K562 (cell line): ENCODE measurements around the gene CLIP1. TPM values are rescaled to one million over a fixed set of nuclear protein-coding genes. Genes with fewer than 3 reads are reported as not detected.

Experiments used
- JUND ChIP-seq, 2 experiments: IDR thresholded peaks; 2 replicates in 1 of 2; 3 replicates in 1 of 2; pipeline ENCODE4 v1.6.1; 2011; ENCODE audit warnings: borderline replicate concordance in 2 of 2, low read depth in 2 of 2, low read length in 2 of 2, improper control_type of control experiment in 1 of 2, missing biosample characterization in 1 of 2, missing genetic modification characterization in 1 of 2, missing genetic modification reagents in 1 of 2
- KLF1 ChIP-seq: fragments of 450-650 bp; IDR thresholded peaks from 2 replicates; pipeline ENCODE4 v1.6.1; 2016; ENCODE audit warnings: missing genetic modification characterization, missing compliant biosample characterization
- MAFG ChIP-seq: fragments of 450-650 bp; conservative IDR thresholded peaks from 2 replicates; pipeline ENCODE4 v1.6.1; 2016; ENCODE audit warnings: missing genetic modification characterization, missing compliant biosample characterization
- MAX ChIP-seq: sonication (generic); formaldehyde crosslinking; IDR thresholded peaks from 2 replicates; pipeline ENCODE4 v1.9.0; 2022; ENCODE audit warnings: mild to moderate bottlenecking, missing genetic modification reagents
- MYBL2 ChIP-seq, 2 experiments: fragments of 450-650 bp in 1 of 2; sonication (generic) in 1 of 2; formaldehyde crosslinking in 1 of 2; IDR thresholded peaks; 2 replicates each; pipeline versions ENCODE4 v1.6.1 to v1.8.1; 2017 to 2022; ENCODE audit warnings: borderline replicate concordance in 1 of 2, inconsistent platforms in 1 of 2, low read depth in 1 of 2, mild to moderate bottlenecking in 1 of 2, missing genetic modification reagents in 1 of 2, moderate library complexity in 1 of 2
- NFE2 ChIP-seq: IDR thresholded peaks from 2 replicates; pipeline ENCODE4 v1.6.1; 2014; ENCODE audit warnings: antibody characterized with exemption, low read depth
- PCBP1 ChIP-seq: fragments of 200-400 bp; formaldehyde crosslinking; IDR thresholded peaks from 2 replicates; pipeline ENCODE4 v1.6.1; 2018; ENCODE audit warnings: mild to moderate bottlenecking, low read depth, low read length; ENCODE audit not compliant: poor library complexity, severe bottlenecking
- SMARCE1 ChIP-seq: fragments of 450-650 bp; IDR thresholded peaks from 2 replicates; pipeline ENCODE4 v1.7.1; 2016; ENCODE audit warnings: mild to moderate bottlenecking
- TFAP4 ChIP-seq: sonication (generic); formaldehyde crosslinking; IDR thresholded peaks from 2 replicates; pipeline ENCODE4 v1.8.0; 2022; ENCODE audit warnings: missing genetic modification reagents, mild to moderate bottlenecking, moderate library complexity, borderline replicate concordance
- ZNF589 ChIP-seq: fragments of 200-800 bp; sonication (Bioruptor generic); IDR thresholded peaks from 2 replicates; pipeline ENCODE4 v1.6.1; 2016; ENCODE audit warnings: low read depth, missing genetic modification characterization, missing compliant biosample characterization
- ZSCAN29 ChIP-seq: fragments of 450-650 bp; IDR thresholded peaks from 2 replicates; pipeline ENCODE4 v1.6.1; 2017
- polyA plus RNA-seq, 8 experiments: library from polyadenylated mRNA; depleted of rRNA in 4 of 8; stranded (reverse) in 5 of 8; unstranded in 3 of 8; fragments of >200 nt; fragmentation: Nextera tagmentation in 2 of 8; fragmentation: Illumina TruSeq in 1 of 8; extraction: Ambion mirVana in 2 of 8; extraction: Trizol in 1 of 8; gene quantifications; 2 replicates each; pipeline versions ENCODE4 v1.2.1 to v1.2.3, GENCODE V29; 2011 to 2014; ENCODE audit warnings: inconsistent platforms in 1 of 8, missing spikeins in 1 of 8
- total RNA-seq, 7 experiments: library from RNA; depleted of rRNA in 6 of 7; stranded (reverse); fragments of >200 nt in 6 of 7; fragmentation: Illumina TruSeq in 2 of 7; extraction: Trizol in 2 of 7; gene quantifications; 2 replicates each; pipeline versions ENCODE4 v1.2.1 to v1.2.3, GENCODE V29; 2011 to 2021; ENCODE audit warnings: low replicate concordance in 1 of 7
- TF ChIP-seq, protein P1 (sequence below): sonication (generic); formaldehyde crosslinking; IDR thresholded peaks from 2 replicates; pipeline ENCODE4 v1.8.0; 2022; ENCODE audit warnings: mild to moderate bottlenecking, missing genetic modification reagents
- TF ChIP-seq, protein P2 (sequence below): fragments of 450-650 bp; IDR thresholded peaks from 2 replicates; pipeline ENCODE4 v1.6.1; 2016; ENCODE audit warnings: missing biosample characterization, missing genetic modification characterization
- TF ChIP-seq, protein P3 (sequence below), 2 experiments: fragments of 450-650 bp in 1 of 2; sonication (generic) in 1 of 2; formaldehyde crosslinking in 1 of 2; IDR thresholded peaks in 1 of 2; conservative IDR thresholded peaks in 1 of 2; 2 replicates each; pipeline versions ENCODE4 v1.6.1 to v1.8.1; 2016 to 2023; ENCODE audit warnings: mild to moderate bottlenecking in 2 of 2, moderate library complexity in 2 of 2, inconsistent platforms in 1 of 2, missing genetic modification reagents in 1 of 2
- TF ChIP-seq, protein P4 (sequence below), 3 experiments: IDR thresholded peaks in 2 of 3; conservative IDR thresholded peaks in 1 of 3; 2 replicates each; pipeline ENCODE4 v1.5.1; 2011 to 2012; ENCODE audit warnings: low read length in 3 of 3, mild to moderate bottlenecking in 3 of 3, control low read depth in 2 of 3, improper control_type of control experiment in 1 of 3, inconsistent platforms in 1 of 3, low read depth in 1 of 3, mixed read lengths in 1 of 3, moderate library complexity in 1 of 3; ENCODE audit not compliant: insufficient read depth in 2 of 3

Gene CLIP1
- total and polyA plus RNA-seq, 9 of the 15 experiments (the other 6 are each of a cell fraction or from before 2014, with no cell fraction given): 5.8 to 33.9 (median 27.6) TPM

- TF ChIP-seq, protein P1, sequence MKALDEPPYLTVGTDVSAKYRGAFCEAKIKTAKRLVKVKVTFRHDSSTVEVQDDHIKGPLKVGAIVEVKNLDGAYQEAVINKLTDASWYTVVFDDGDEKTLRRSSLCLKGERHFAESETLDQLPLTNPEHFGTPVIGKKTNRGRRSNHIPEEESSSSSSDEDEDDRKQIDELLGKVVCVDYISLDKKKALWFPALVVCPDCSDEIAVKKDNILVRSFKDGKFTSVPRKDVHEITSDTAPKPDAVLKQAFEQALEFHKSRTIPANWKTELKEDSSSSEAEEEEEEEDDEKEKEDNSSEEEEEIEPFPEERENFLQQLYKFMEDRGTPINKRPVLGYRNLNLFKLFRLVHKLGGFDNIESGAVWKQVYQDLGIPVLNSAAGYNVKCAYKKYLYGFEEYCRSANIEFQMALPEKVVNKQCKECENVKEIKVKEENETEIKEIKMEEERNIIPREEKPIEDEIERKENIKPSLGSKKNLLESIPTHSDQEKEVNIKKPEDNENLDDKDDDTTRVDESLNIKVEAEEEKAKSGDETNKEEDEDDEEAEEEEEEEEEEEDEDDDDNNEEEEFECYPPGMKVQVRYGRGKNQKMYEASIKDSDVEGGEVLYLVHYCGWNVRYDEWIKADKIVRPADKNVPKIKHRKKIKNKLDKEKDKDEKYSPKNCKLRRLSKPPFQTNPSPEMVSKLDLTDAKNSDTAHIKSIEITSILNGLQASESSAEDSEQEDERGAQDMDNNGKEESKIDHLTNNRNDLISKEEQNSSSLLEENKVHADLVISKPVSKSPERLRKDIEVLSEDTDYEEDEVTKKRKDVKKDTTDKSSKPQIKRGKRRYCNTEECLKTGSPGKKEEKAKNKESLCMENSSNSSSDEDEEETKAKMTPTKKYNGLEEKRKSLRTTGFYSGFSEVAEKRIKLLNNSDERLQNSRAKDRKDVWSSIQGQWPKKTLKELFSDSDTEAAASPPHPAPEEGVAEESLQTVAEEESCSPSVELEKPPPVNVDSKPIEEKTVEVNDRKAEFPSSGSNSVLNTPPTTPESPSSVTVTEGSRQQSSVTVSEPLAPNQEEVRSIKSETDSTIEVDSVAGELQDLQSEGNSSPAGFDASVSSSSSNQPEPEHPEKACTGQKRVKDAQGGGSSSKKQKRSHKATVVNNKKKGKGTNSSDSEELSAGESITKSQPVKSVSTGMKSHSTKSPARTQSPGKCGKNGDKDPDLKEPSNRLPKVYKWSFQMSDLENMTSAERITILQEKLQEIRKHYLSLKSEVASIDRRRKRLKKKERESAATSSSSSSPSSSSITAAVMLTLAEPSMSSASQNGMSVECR: peak; percentile 14; the same call in 1 of the 2 replicates
- 0 out of 2 replicates have a peak, but pooled peaks have one; percentile 13 for TF ChIP-seq MAFG (tag)
- no peak for TF ChIP-seq KLF1 (tag)
- TF ChIP-seq, protein P2, sequence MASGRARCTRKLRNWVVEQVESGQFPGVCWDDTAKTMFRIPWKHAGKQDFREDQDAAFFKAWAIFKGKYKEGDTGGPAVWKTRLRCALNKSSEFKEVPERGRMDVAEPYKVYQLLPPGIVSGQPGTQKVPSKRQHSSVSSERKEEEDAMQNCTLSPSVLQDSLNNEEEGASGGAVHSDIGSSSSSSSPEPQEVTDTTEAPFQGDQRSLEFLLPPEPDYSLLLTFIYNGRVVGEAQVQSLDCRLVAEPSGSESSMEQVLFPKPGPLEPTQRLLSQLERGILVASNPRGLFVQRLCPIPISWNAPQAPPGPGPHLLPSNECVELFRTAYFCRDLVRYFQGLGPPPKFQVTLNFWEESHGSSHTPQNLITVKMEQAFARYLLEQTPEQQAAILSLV (tag): no peak
- TF ChIP-seq, protein P3, sequence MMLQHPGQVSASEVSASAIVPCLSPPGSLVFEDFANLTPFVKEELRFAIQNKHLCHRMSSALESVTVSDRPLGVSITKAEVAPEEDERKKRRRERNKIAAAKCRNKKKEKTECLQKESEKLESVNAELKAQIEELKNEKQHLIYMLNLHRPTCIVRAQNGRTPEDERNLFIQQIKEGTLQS (IDR thresholded peaks at IDR 0.05): peak; percentile 7; the same call in 1 of the 2 replicates
- TF ChIP-seq, protein P3 (CRISPR knock-in tag; conservative IDR thresholded peaks at IDR 0.05): no peak
- 0 out of 2 replicates have a peak, but pooled peaks have one; percentile 4 for TF ChIP-seq JUND (IDR thresholded peaks at IDR 0.05; ENCODE audit: borderline replicate concordance, low read depth, low read length)
- no peak for TF ChIP-seq JUND (tag; IDR thresholded peaks at IDR 0.05; ENCODE audit: borderline replicate concordance, low read depth, low read length)
- TF ChIP-seq ZSCAN29: peak; percentile 78; the same call in 1 of the 2 replicates
- TF ChIP-seq MAX (CRISPR knock-in tag): no peak
- TF ChIP-seq MYBL2 (IDR thresholded peaks at IDR 0.05; ENCODE audit: low read depth): no peak
- no peak for TF ChIP-seq MYBL2 (CRISPR knock-in tag; IDR thresholded peaks at IDR 0.05; ENCODE audit: borderline replicate concordance)
- no peak for TF ChIP-seq PCBP1
- TF ChIP-seq TFAP4 (CRISPR knock-in tag): 0 out of 2 replicates have a peak, but pooled peaks have one; percentile 7
- TF ChIP-seq, protein P4, sequence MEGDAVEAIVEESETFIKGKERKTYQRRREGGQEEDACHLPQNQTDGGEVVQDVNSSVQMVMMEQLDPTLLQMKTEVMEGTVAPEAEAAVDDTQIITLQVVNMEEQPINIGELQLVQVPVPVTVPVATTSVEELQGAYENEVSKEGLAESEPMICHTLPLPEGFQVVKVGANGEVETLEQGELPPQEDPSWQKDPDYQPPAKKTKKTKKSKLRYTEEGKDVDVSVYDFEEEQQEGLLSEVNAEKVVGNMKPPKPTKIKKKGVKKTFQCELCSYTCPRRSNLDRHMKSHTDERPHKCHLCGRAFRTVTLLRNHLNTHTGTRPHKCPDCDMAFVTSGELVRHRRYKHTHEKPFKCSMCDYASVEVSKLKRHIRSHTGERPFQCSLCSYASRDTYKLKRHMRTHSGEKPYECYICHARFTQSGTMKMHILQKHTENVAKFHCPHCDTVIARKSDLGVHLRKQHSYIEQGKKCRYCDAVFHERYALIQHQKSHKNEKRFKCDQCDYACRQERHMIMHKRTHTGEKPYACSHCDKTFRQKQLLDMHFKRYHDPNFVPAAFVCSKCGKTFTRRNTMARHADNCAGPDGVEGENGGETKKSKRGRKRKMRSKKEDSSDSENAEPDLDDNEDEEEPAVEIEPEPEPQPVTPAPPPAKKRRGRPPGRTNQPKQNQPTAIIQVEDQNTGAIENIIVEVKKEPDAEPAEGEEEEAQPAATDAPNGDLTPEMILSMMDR (IDR thresholded peaks at IDR 0.05 in 2 of 3, conservative IDR thresholded peaks at IDR 0.05 in 1 of 3; ENCODE audit: insufficient read depth in 2 of 3, low read depth in 1 of 3, low read length in 3 of 3): 0 out of 6 replicates have a peak, but pooled peaks of 1 of the 3 experiments have one; percentile 1
- peak; percentile 55 for TF ChIP-seq NFE2
- peak; percentile 54; the same call in 1 of the 2 replicates for TF ChIP-seq SMARCE1
- TF ChIP-seq ZNF589 (CRISPR knock-in tag): no peak
Measured at GRCh38 chr12:122421187-122421820, 1.2 kb downstream of the CLIP1 start (continued).
